Neural cell (in vitro differentiated cells): Measurements from ENCODE around the gene TAF1C.

Experiments
- EZH2 ChIP-seq: fragments of 200-600, 300-800 bp; shearing (Covaris generic), sonication (generic); IDR thresholded peaks from 2 replicates; pipeline ENCODE4 v1.6.1; 2014; ENCODE audit warnings: antibody characterized with exemption, low read length, borderline replicate concordance, mild to moderate bottlenecking; ENCODE audit not compliant: insufficient read depth, poor library complexity, severe bottlenecking
- POLR2AphosphoS5 ChIP-seq: IDR thresholded peaks from 2 replicates; pipeline ENCODE4 v1.6.1; 2012
- TF ChIP-seq, protein P1 (sequence below): fragments of 450-650 bp; IDR thresholded peaks from 2 replicates; pipeline ENCODE4 v1.5.1; 2014; ENCODE audit warnings: antibody characterized with exemption, mild to moderate bottlenecking, moderate library complexity; ENCODE audit not compliant: poor library complexity, severe bottlenecking

DNA sequence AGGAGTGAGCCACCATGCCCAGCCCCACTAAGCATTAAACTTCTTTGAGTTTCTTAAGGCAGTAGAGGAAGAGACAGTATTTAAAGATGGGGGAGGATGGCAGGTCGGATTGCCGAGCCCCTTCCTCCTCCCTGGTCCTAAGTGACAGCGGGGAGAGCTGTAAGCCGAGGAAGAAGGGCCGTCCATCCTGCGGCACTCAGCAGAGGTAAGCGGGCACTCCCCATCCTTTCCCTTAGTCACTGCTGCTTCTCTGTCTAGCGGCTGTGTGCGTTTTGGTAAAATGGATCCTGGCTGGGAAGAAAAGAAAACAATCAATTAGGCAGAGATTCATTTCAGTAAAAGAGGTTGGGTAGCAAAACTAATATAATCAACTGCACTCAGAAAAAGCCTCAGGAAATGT lies 27.9 kb downstream of the TAF1C start:
- TF ChIP-seq, protein P1, sequence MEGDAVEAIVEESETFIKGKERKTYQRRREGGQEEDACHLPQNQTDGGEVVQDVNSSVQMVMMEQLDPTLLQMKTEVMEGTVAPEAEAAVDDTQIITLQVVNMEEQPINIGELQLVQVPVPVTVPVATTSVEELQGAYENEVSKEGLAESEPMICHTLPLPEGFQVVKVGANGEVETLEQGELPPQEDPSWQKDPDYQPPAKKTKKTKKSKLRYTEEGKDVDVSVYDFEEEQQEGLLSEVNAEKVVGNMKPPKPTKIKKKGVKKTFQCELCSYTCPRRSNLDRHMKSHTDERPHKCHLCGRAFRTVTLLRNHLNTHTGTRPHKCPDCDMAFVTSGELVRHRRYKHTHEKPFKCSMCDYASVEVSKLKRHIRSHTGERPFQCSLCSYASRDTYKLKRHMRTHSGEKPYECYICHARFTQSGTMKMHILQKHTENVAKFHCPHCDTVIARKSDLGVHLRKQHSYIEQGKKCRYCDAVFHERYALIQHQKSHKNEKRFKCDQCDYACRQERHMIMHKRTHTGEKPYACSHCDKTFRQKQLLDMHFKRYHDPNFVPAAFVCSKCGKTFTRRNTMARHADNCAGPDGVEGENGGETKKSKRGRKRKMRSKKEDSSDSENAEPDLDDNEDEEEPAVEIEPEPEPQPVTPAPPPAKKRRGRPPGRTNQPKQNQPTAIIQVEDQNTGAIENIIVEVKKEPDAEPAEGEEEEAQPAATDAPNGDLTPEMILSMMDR = no peak
- TF ChIP-seq EZH2 = no peak
- TF ChIP-seq POLR2AphosphoS5 = no peak
